SK-N-SH (cell line): ENCODE results near the gene LTA4H. TPM values are rescaled to one million over a fixed set of nuclear protein-coding genes. Genes with fewer than 3 reads are reported as not detected.

Source experiments
- CTCF ChIA-PET: fragments of 300-600, 350-600 bp; formaldehyde crosslinking; extraction: SDS; loops from one replicate; lab custom pipeline; 2021; lab: Yijun Ruan, JAX
- POLR2A ChIA-PET: fragments of 350-600 bp; sonication (Branson Sonifier 250); formaldehyde crosslinking; extraction: SDS; loops from one replicate; lab custom pipeline; 2020; ENCODE audit warnings: antibody characterized with exemption, inconsistent platforms; lab: Yijun Ruan, JAX
- DNase-seq: peaks from one replicate; pipeline ENCODE4 v3.0.0; 2012
- H2AFZ ChIP-seq: fragments of 200-600 bp; sonication (generic); 2 replicates; pipeline ENCODE4 v1.8.1; 2016; ENCODE audit warnings: antibody characterized with exemption, mild to moderate bottlenecking, low read depth
- H3F3A ChIP-seq: fragments of 200-600 bp; sonication (generic); replicated peaks from 2 replicates; pipeline ENCODE3; 2016; ENCODE audit warnings: antibody characterized with exemption, mild to moderate bottlenecking; ENCODE audit not compliant: insufficient read depth
- H3K27ac ChIP-seq, 2 experiments: fragments of 200-500 bp in 1 of 2; fragments of 200-600 bp in 1 of 2; sonication (Bioruptor generic) in 1 of 2; sonication (generic), shearing (Covaris generic) in 1 of 2; 2 replicates each; pipeline versions ENCODE4 v1.5.1 to v1.6.1; 2014 to 2016; ENCODE audit warnings: low read depth in 2 of 2, inconsistent platforms in 1 of 2, low read length in 1 of 2, mild to moderate bottlenecking in 1 of 2, mixed read lengths in 1 of 2
- H3K27me3 ChIP-seq: fragments of 200-600 bp; sonication (generic), shearing (Covaris generic); 2 replicates; pipeline ENCODE4 v1.6.1; 2016; ENCODE audit warnings: mixed run types; ENCODE audit not compliant: insufficient read depth
- H3K36me3 ChIP-seq, 2 experiments: fragments of 200-500 bp in 1 of 2; fragments of 200-600 bp in 1 of 2; sonication (Bioruptor generic) in 1 of 2; sonication (generic) in 1 of 2; replicated peaks in 1 of 2; 2 replicates each; pipeline versions ENCODE3 to v1.5.1; 2014 to 2016; ENCODE audit warnings: low read length in 1 of 2, mild to moderate bottlenecking in 1 of 2; ENCODE audit not compliant: insufficient read depth in 2 of 2, control insufficient read depth in 1 of 2
- H3K4me1 ChIP-seq, 2 experiments: fragments of 200-500 bp in 1 of 2; fragments of 200-600 bp in 1 of 2; sonication (Bioruptor generic) in 1 of 2; sonication (generic), shearing (Covaris generic) in 1 of 2; 2 replicates each; pipeline versions ENCODE4 v1.5.1 to v1.6.1; 2014 to 2016; ENCODE audit warnings: low read depth in 1 of 2, low read length in 1 of 2, mixed run types in 1 of 2; ENCODE audit not compliant: insufficient read depth in 2 of 2, control insufficient read depth in 1 of 2
- H3K4me2 ChIP-seq: fragments of 200-600 bp; sonication (generic), shearing (Covaris generic); 2 replicates; pipeline ENCODE4 v1.6.1; 2017; ENCODE audit warnings: mixed run types
- H3K4me3 ChIP-seq, 2 experiments: fragments of 200-500 bp in 1 of 2; fragments of 200-600 bp in 1 of 2; sonication (Bioruptor generic) in 1 of 2; sonication (generic), shearing (Covaris generic) in 1 of 2; 2 replicates each; pipeline versions ENCODE4 v1.5.1 to v1.8.1; 2014 to 2016; ENCODE audit warnings: low read depth in 2 of 2, inconsistent platforms in 1 of 2, low read length in 1 of 2, mild to moderate bottlenecking in 1 of 2, mixed read lengths in 1 of 2, moderate library complexity in 1 of 2
- H3K79me2 ChIP-seq: fragments of 200-600 bp; sonication (generic); 2 replicates; pipeline ENCODE4 v1.8.1; 2017; ENCODE audit warnings: mild to moderate bottlenecking; ENCODE audit not compliant: insufficient read depth
- H3K9ac ChIP-seq: fragments of 200-600 bp; sonication (generic); 2 replicates; pipeline ENCODE4 v1.6.1; 2017; ENCODE audit warnings: mixed run types
- H3K9me2 ChIP-seq: fragments of 200-600 bp; sonication (generic); 2 replicates; pipeline ENCODE4 v1.6.1; 2017; ENCODE audit warnings: mixed run types
- H3K9me3 ChIP-seq: fragments of 200-600 bp; sonication (generic); 2 replicates; pipeline ENCODE4 v1.6.1; 2017; ENCODE audit warnings: mixed run types, mild to moderate bottlenecking, moderate library complexity
- H4K20me1 ChIP-seq: fragments of 200-600 bp; sonication (generic); 2 replicates; pipeline ENCODE4 v1.6.1; 2017; ENCODE audit warnings: mild to moderate bottlenecking, mixed run types; ENCODE audit not compliant: insufficient read depth
- ELF1 ChIP-seq: IDR thresholded peaks from 2 replicates; pipeline ENCODE4 v1.4.0; 2012
- FOXM1 ChIP-seq: IDR thresholded peaks from 2 replicates; pipeline ENCODE4 v1.4.0; 2012; ENCODE audit warnings: low read depth, mild to moderate bottlenecking
- GABPA ChIP-seq: IDR thresholded peaks from 2 replicates; pipeline ENCODE4 v1.4.0; 2012; ENCODE audit warnings: low read depth, mild to moderate bottlenecking
- JUND ChIP-seq: IDR thresholded peaks from 2 replicates; pipeline ENCODE4 v1.4.0; 2012
- MEF2A ChIP-seq: IDR thresholded peaks from 2 replicates; pipeline ENCODE4 v1.4.0; 2012; ENCODE audit warnings: low read depth, borderline replicate concordance
- MXI1 ChIP-seq: IDR thresholded peaks from 2 replicates; pipeline ENCODE4 v1.6.1; 2012; ENCODE audit warnings: mild to moderate bottlenecking, low read depth, low read length, improper control_type of control experiment
- NFIC ChIP-seq: IDR thresholded peaks from 2 replicates; pipeline ENCODE4 v1.4.0; 2012; ENCODE audit warnings: borderline replicate concordance
- NRF1 ChIP-seq: IDR thresholded peaks from 2 replicates; pipeline ENCODE4 v1.6.1; 2012; ENCODE audit warnings: low read depth, mild to moderate bottlenecking, low read length
- RAD21 ChIP-seq: IDR thresholded peaks from 2 replicates; pipeline ENCODE4 v1.6.1; 2012; ENCODE audit warnings: mild to moderate bottlenecking, low read length
- RCOR1 ChIP-seq: fragments of 150-350 bp; IDR thresholded peaks from 2 replicates; pipeline ENCODE4 v1.6.1; 2017; ENCODE audit warnings: antibody characterized with exemption, low read length
- REST ChIP-seq: IDR thresholded peaks from 2 replicates; pipeline ENCODE4 v1.6.1; 2012; ENCODE audit warnings: mild to moderate bottlenecking, low read depth, low read length, moderate library complexity
- RXRA ChIP-seq: IDR thresholded peaks from 2 replicates; pipeline ENCODE4 v1.4.0; 2012; ENCODE audit warnings: low read depth, mild to moderate bottlenecking, borderline replicate concordance
- SMC3 ChIP-seq: IDR thresholded peaks from 2 replicates; pipeline ENCODE4 v1.6.1; 2012; ENCODE audit warnings: low read depth, low read length, improper control_type of control experiment
- TAF1 ChIP-seq: IDR thresholded peaks from 2 replicates; pipeline ENCODE4 v1.6.1; 2012; ENCODE audit warnings: low read depth, mild to moderate bottlenecking, low read length, moderate library complexity, borderline replicate concordance
- TEAD4 ChIP-seq: IDR thresholded peaks from 2 replicates; pipeline ENCODE4 v1.4.0; 2012; ENCODE audit warnings: mild to moderate bottlenecking, borderline replicate concordance; ENCODE audit not compliant: insufficient read depth
- USF1 ChIP-seq: IDR thresholded peaks from 2 replicates; pipeline ENCODE4 v1.4.0; 2012; ENCODE audit warnings: low read depth, borderline replicate concordance
- YY1 ChIP-seq: IDR thresholded peaks from 2 replicates; pipeline ENCODE4 v1.4.0; 2012; ENCODE audit warnings: low read depth, mild to moderate bottlenecking
- WGBS: methylation state at CpG from one replicate; pipeline ENCODE4 v1.1.6; 2017; ENCODE audit warnings: low lambda C conversion rate; 5-methylcytosine and 5-hydroxymethylcytosine counted together
- polyA plus RNA-seq, 3 experiments: library from polyadenylated mRNA; depleted of rRNA; stranded (reverse); fragments of >200 nt; gene quantifications; 2 replicates each; pipeline ENCODE4 v1.2.3, GENCODE V29; 2012
- TF ChIP-seq, protein P1 (sequence below): IDR thresholded peaks from 2 replicates; pipeline ENCODE4; 2012
- TF ChIP-seq, protein P2 (sequence below): fragments of 200-600 bp; sonication (generic); IDR thresholded peaks from 2 replicates; pipeline ENCODE4 v1.6.1; 2017; ENCODE audit warnings: antibody characterized with exemption, mild to moderate bottlenecking, moderate library complexity

LTA4H gene
- polyA plus RNA-seq, 1 of the 3 experiments (the other 2 are of a cell fraction) = 55.9 TPM

DNA sequence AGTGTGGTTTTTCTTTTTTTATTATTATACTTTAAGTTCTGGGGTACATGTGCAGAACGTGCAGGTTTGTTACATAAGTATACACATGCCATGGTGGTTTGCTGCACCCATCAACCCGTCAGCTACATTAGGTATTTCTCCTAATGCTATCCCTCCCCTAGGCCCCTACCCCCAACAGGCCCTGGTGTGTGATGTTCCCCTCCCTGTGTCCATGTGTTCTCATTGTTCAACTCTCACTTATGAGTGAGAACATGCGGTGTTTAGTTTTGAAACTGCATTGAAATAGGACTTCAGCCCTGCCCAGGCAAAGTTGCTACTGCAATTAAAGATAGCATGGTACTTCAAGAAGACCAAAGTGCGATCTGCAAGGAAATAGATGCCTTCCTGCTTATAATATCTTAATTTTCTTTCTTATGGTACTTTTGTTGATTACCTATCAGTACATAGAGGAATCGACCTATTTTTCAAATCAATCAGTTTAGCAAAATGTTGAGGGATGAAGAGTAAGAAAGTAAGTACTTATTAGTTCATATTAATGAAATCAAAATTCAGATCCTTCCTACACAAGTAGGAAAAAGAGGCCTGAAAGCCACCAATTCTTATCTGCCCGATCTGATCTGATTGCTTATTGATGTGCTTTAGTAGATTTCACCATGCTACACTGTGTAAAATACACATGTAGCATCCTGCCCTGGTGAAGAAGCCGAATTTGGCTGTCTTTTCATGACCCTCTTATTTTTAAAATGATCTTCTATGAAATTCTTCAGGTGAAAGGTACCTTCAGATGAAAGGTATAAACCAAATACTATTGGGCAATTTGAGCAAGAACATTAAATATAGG, 1.6 kb downstream of the LTA4H start:
- peak overlapping the region; percentile 76 for H3K9ac ChIP-seq
- 52% methylated on average over 7 of the region's 7 CpGs for WGBS
- ChIA-PET CTCF (interaction anchor here (1.2 kb wide), 1 partner anchor 91 kb away, joined by 3 read pairs; the partner anchor contains the start of gene AMDHD1), POLR2A (no interaction called here)
- H2AFZ ChIP-seq = peak overlapping the region; percentile 96
- no peaks in the 10 kb centered on the region for H3K36me3 ChIP-seq
- peaks cover 7 to 8% of the 10 kb centered on the region in 2 experiments; a peak in 3 of 4 replicates for H3K4me1 ChIP-seq
- no peak for TF ChIP-seq RXRA
- TF ChIP-seq, protein P1, sequence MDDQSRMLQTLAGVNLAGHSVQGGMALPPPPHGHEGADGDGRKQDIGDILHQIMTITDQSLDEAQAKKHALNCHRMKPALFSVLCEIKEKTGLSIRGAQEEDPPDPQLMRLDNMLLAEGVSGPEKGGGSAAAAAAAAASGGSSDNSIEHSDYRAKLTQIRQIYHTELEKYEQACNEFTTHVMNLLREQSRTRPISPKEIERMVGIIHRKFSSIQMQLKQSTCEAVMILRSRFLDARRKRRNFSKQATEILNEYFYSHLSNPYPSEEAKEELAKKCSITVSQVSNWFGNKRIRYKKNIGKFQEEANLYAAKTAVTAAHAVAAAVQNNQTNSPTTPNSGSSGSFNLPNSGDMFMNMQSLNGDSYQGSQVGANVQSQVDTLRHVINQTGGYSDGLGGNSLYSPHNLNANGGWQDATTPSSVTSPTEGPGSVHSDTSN = no peak
- TF ChIP-seq MEF2A = no peak
- no peak for TF ChIP-seq FOXM1
- no peak for TF ChIP-seq TAF1
- TF ChIP-seq MXI1 = no peak
- no peak for TF ChIP-seq ELF1
- TF ChIP-seq USF1 = no peak
- no peaks in the 10 kb centered on the region for H3K27me3 ChIP-seq
- H3K4me2 ChIP-seq = peak overlapping the region; percentile 97
- no peaks in the 10 kb centered on the region for H3K9me2 ChIP-seq
- peak overlapping the region; percentile 61 to 93 for H3K4me3 ChIP-seq
- H3K27ac ChIP-seq = peak overlapping the region; percentile 43 to 74
- peaks cover 37% of the 10 kb centered on the region for H3K79me2 ChIP-seq
- H3F3A ChIP-seq = peaks cover 11% of the 10 kb centered on the region
- H3K9me3 ChIP-seq = no peaks in the 10 kb centered on the region
- no peaks in the 10 kb centered on the region; the same call in 1 of the 2 replicates for H4K20me1 ChIP-seq
- DNase-seq = no peak

- WGBS = 95% methylated on average over 2 of the region's 2 CpGs
- no peaks in the 10 kb centered on the region for H3K9me3 ChIP-seq
- H3K4me2 ChIP-seq = no peak overlapping the region
- TF ChIP-seq JUND (no peak), RAD21 (no peak), SMC3 (no peak), RCOR1 (no peak), NRF1 (no peak), REST (no peak), USF1 (no peak), YY1 (no peak), NFIC (no peak), TEAD4 (no peak), GABPA (no peak)
- TF ChIP-seq, protein P2, sequence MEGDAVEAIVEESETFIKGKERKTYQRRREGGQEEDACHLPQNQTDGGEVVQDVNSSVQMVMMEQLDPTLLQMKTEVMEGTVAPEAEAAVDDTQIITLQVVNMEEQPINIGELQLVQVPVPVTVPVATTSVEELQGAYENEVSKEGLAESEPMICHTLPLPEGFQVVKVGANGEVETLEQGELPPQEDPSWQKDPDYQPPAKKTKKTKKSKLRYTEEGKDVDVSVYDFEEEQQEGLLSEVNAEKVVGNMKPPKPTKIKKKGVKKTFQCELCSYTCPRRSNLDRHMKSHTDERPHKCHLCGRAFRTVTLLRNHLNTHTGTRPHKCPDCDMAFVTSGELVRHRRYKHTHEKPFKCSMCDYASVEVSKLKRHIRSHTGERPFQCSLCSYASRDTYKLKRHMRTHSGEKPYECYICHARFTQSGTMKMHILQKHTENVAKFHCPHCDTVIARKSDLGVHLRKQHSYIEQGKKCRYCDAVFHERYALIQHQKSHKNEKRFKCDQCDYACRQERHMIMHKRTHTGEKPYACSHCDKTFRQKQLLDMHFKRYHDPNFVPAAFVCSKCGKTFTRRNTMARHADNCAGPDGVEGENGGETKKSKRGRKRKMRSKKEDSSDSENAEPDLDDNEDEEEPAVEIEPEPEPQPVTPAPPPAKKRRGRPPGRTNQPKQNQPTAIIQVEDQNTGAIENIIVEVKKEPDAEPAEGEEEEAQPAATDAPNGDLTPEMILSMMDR = no peak
- H3K27ac ChIP-seq = no peak overlapping the region
- H3K27me3 ChIP-seq = no peaks in the 10 kb centered on the region
- H2AFZ ChIP-seq = no peak overlapping the region
- no peak for DNase-seq
- ChIA-PET POLR2A (no interaction called here), CTCF (no interaction called here)
- no peaks in the 10 kb centered on the region for H3K9me2 ChIP-seq
- peaks cover 7 to 8% of the 10 kb centered on the region in 2 experiments; a peak in 3 of 4 replicates for H3K4me1 ChIP-seq
- H4K20me1 ChIP-seq = no peaks in the 10 kb centered on the region; the same call in 1 of the 2 replicates
- H3F3A ChIP-seq = peaks cover 5% of the 10 kb centered on the region
- H3K36me3 ChIP-seq = peaks cover 13 to 29% of the 10 kb centered on the region in 2 experiments
- peaks cover 37% of the 10 kb centered on the region for H3K79me2 ChIP-seq
- H3K9ac ChIP-seq = no peak overlapping the region
- no peak overlapping the region for H3K4me3 ChIP-seq
Observed at GRCh38 chr12:96029826-96030225, 5.6 kb downstream of the LTA4H start.
